Embryonic facial prominence (tissue), 1 donor: ENCODE results near the gene KHDRBS2.
A peak's percentile ranks its signal among the peaks of the same experiment; 100 is the strongest.

Experiments used
- DNase-seq: peaks from one replicate; pipeline ENCODE4 v3.0.0-alpha.2; 2016; ENCODE audit errors: extremely low spot score

KHDRBS2 gene

GRCh38 chr6:62285612-62286469 lies at the start of gene KHDRBS2:
Gene KHDRBS2 (minus strand): TSS chr6:62286225.
- peak; percentile 83 for DNase-seq

- no peak for DNase-seq
Measured at GRCh38 chr6:62328607-62329006, 42.6 kb upstream of the KHDRBS2 start.

- no peak for DNase-seq
Measured at GRCh38 chr6:62324834-62325233, 38.8 kb upstream of the KHDRBS2 start.

- DNase-seq, result no peak
Measured at GRCh38 chr6:62323818-62324431, 37.9 kb upstream of the KHDRBS2 start.

GRCh38 chr6:62298745-62299392 lies 12.8 kb upstream of the KHDRBS2 start:
- DNase-seq, result no peak

GRCh38 chr6:62296541-62296940 lies 10.5 kb upstream of the KHDRBS2 start:
- no peak for DNase-seq

- no peak for DNase-seq
Measured at GRCh38 chr6:62288974-62289373, 2.9 kb upstream of the KHDRBS2 start.

GRCh38 chr6:62288562-62288961 lies 2.5 kb upstream of the KHDRBS2 start:
- DNase-seq, result no peak

GRCh38 chr6:62286470-62286843 lies 432 bp upstream of the KHDRBS2 start:
- no peak for DNase-seq

- no peak for DNase-seq
Measured at GRCh38 chr6:62284725-62285124, 1.3 kb downstream of the KHDRBS2 start.

GRCh38 chr6:62283796-62284411 lies 2.1 kb downstream of the KHDRBS2 start:
- no peak for DNase-seq

GRCh38 chr6:62283365-62283764 lies 2.7 kb downstream of the KHDRBS2 start:
- no peak for DNase-seq

- DNase-seq, result no peak
Measured at GRCh38 chr6:62280099-62280498, 5.9 kb downstream of the KHDRBS2 start.

- DNase-seq, result no peak
Measured at GRCh38 chr6:62272114-62272513, 13.9 kb downstream of the KHDRBS2 start.

GRCh38 chr6:62265906-62266525 lies 20.0 kb downstream of the KHDRBS2 start:
- DNase-seq, result no peak

GRCh38 chr6:62262283-62262682 lies 23.7 kb downstream of the KHDRBS2 start:
- DNase-seq, result no peak

GRCh38 chr6:62246087-62246486 lies 39.9 kb downstream of the KHDRBS2 start:
- DNase-seq, result no peak

- no peak for DNase-seq
Measured at GRCh38 chr6:62236784-62237183, 49.2 kb downstream of the KHDRBS2 start.

GRCh38 chr6:62229231-62229630 lies 56.8 kb downstream of the KHDRBS2 start:
- DNase-seq, result no peak

- no peak for DNase-seq
Measured at GRCh38 chr6:62217866-62218265, 68.2 kb downstream of the KHDRBS2 start.

- no peak for DNase-seq
Measured at GRCh38 chr6:62202078-62202477, 83.9 kb downstream of the KHDRBS2 start.

GRCh38 chr6:62192593-62192992 lies 93.4 kb downstream of the KHDRBS2 start:
- no peak for DNase-seq
